ENCODE data around the gene FGF1.

GRCh38 chr5:142545650-142546322 is 140.1 kb downstream of the FGF1 start:
- TF ChIP-seq POLR2A (IDR thresholded peaks at IDR 0.05; ENCODE audit: extremely low read depth, insufficient read length): no peak
- TF ChIP-seq CTCF (IDR thresholded peaks at IDR 0.05; ENCODE audit: low read depth, low read length): no peak
